GM21381 (cell line): ENCODE data around the gene RANBP17.
"Not testable (repeated sequence)": the region's sequence is repeated elsewhere in the genome, so short reads cannot be mapped to it uniquely, and the experiment has no call there.

Experiments used
- ATAC-seq: cut with Tn5 transposase; IDR thresholded peaks from one replicate; pipeline ENCODE4 v1.9.1; 2021; ENCODE audit warnings: mild to moderate bottlenecking, moderate library complexity; ENCODE audit not compliant: unreplicated experiment

Gene RANBP17

DNA sequence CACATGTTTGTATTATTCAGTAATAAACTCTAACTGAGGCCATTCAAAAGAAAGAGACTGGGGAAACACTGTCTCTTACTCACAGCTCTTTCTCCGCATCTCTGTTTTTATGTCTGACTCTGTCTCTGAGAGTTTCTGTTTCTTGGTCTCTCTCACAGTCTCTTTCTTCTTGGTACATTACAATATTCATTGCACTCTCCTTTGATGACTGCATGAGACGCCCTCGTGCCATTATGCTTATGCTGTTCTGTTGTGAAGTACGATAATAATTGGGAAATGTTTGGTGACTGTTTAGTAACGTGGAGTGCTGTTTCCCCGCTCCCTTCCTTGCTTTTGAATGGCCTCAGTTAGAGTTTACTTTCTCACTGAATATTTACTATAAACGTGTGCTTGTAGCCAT lies 421.9 kb downstream of the RANBP17 start:
- no peak for ATAC-seq

DNA sequence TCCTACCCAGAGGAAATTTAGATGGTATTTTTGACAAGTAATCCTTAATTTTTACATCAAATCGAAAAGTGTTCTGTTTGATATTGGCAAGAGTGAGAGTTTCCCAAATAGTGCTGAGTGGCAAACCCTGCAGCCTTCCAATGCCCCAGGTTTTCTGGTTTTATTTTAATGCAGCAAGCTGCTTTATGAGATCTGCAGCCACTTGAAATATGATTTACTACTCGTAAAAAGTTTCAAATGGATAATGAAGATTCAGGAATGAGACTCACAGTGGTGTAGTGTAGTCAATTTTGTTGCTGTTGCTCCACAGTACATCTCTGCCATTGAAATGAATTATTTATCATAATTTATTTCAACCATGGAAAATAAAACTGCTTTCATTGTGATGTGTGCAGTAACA lies 423.6 kb downstream of the RANBP17 start:
- ATAC-seq: no peak

DNA sequence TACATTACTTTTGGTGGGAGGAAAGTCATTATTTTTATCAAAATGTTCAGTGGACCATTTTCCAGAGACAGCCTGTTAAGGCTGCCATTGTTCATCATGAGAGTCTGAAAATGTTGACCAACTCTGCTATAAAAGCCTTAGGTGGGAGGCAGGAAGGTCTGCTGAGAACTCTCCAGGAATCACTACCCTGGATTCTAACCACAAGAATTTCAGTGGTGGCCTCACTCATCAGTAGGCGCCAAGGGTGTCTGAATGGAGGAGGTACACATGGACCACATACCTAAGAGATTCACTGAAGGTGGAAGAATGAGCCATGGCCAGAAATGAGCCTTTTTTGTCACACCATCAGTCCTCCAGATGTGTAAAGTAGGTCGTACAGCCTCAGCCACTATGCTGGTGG lies 426.2 kb downstream of the RANBP17 start:
- no peak for ATAC-seq

DNA sequence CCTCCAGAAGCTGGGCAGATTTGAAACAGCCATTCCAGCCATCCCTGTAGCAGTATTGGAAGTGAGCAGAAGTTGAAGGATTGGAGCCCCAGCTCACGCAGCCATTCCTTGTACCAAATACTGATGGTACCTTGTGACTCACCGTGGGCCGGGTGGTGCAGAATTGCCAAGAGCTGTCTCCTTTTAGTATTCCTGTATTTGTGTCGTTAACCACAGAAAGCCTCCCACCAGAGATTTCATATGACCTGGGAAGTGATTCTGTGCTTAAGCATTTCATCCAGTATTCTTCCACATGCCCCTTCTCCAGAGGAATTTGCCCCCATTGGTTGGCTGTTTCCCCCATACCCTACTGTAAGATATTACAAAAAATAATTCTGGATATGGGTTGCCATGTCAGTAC lies 429.6 kb downstream of the RANBP17 start:
- ATAC-seq: no peak

DNA sequence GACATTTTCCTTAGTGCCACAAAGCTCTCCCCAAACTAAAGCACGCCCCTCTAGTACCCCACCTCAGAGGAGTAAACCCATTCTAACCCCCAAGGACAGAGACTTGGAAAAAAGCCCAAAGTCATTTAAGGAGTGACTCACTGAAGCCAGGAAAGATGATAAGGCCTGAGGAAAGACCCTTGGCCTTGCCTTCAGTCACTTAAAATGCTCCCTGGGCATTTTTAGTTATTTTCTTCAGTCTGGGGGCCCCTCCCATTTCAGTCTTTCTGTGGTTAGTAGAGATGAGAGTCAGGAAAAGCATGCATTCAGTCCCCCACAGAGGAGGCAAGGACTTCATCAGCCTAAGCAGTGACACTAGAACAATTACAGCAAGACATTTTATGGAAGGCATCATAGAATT lies 433.5 kb downstream of the RANBP17 start:
- ATAC-seq: no peak

DNA sequence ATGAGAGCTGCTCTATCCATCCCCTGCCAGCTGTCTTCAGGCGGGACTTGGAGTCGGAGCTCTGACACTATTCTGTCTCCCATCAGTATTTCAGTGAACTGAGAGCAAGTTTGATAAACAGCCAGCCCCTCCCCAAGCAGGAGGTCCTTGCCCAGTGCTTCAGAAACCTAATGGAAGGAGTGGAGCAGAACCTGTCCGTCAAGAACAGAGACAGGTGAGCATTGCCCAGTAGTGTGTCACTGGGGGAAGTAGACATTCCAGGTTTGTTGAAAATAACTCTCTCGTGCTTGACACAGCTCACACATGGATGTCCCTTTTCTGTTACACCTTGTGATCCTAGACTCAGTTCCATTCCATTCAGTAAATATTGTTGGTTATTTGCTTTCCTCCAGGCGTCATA lies 434.0 kb downstream of the RANBP17 start:
- ATAC-seq: no peak

DNA sequence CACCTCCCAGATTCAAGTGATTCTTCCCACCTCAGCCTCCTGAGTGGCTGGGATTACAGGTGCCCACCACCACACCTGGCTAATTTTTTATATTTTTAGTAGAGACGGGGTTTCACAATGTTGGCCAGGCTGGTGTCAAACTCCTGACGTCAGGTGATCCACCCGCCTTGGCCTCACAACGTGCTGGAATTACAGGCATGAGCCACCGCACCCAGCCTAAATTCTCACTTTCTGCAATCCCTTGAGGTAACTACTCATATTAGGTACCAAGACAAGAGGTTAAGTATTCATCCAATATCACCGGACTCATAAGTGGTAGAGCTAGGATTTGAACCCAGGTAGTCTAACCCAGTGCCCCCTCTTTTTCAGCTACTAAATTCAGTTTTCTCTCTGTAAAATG lies 436.1 kb downstream of the RANBP17 start:
- ATAC-seq: not testable (repeated sequence)

DNA sequence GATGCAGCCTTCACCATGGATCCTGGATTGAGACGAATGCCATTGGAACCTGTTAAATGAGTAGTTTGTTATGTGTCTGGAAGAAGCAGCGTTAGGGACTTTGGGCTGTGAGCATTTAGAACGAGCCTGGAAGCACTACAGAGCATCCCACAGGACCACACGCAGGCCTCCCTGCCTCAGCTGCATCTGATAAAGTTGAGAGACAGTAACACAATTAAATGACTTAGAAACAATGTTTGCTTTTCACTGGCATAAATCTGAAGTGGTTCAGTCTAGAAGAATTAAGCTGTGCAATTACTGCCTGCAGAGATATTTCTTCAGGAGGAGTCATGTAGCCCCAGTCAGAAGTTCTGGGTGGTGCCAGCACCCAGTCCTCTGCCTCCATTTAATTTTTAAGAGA lies 437.4 kb downstream of the RANBP17 start:
- no peak for ATAC-seq

DNA sequence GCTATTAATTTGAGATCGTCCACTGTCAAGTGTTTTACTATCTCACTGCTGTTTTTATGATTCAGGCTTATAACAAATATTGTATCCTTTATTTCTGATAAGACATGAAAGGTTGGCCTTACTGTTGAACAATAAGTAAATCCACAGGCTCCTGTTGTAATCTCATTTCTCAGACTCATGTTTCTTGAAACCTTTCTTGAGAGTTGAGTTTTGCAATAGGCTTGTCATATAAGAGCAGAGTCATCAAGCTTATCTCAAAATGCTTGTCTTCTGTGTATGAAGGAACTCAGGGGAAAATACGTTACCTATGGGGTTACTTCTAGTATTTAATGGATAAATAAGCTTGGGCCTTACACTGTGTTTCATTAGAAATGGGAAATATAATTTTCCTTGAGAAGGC lies 438.0 kb downstream of the RANBP17 start:
- no peak for ATAC-seq

DNA sequence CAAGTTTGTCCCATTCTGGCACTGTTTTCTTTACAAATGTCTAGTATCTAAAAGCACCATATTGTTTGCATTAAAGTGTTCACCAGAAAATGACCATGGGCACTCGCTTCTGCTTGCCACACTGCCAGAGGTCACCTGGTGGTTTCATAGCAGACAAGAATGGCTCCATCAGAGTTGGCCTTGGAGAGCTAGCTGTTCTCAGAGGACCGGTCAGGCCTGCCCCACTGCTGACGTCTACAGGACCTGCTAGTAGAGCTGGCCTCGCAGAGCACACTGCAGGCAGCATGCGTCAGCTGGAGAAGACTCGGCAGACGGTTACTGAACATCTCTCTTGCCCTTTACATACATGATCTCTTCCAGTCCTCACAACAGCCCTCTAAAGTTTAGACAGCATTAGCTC lies 438.5 kb downstream of the RANBP17 start:
- ATAC-seq: no peak

DNA sequence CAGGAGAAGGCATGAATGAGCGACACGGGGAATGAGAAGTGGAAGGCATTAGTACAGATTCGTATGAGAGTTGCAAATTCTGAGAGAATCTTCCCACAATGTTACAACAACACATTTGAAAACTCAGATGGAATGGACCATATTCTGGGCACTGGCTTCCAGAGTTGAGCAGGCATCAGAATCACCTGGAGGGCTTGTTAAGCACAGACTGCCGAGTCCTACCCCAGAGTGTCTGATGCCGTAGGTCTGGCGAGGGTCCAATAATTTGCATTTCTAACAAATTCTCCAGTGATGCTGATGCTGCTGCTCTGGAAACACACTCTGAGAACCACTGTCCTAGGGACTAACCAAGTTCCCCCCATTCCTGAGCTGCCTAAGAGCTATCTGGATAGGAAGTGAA lies 444.3 kb downstream of the RANBP17 start:
- ATAC-seq: no peak

DNA sequence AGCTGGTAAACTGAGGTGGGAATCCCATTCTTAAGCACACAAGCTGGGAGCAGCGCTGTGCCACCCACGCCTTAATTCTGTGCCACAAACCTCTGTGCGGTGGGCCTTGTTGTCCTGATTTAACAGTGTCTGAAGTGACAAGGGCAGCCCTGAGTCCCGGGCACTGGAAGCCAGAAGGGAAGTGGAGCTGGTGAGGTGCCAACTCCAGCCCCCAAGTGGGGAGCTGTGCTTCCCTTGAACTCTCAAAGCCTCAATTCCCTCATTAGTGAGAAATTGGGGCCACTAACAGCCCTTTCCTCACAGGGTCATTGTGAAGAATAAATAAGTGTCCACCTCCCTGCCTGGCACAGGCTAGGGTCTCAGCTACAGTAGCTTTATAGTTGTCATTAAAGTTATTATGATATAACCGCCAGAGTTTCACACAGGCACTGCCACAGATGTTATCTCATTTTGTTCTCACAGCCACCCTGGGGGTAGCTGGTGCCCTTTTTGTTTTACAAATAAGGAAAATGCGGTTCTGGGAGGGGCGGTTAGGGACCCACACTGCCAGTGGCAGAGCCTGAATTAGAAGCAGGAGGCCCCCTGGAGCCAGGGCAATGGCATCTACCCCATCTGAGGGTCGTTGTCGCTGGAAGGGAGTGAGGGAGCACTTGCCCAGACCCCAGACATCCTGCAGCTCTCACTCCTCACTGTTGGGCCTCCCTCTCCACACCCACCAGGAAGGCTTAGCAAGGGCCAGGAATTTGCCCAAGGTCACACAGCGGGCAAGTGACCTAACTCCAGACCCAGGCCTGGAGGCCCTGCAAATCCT lies 445.2 kb downstream of the RANBP17 start:
- ATAC-seq: no peak

DNA sequence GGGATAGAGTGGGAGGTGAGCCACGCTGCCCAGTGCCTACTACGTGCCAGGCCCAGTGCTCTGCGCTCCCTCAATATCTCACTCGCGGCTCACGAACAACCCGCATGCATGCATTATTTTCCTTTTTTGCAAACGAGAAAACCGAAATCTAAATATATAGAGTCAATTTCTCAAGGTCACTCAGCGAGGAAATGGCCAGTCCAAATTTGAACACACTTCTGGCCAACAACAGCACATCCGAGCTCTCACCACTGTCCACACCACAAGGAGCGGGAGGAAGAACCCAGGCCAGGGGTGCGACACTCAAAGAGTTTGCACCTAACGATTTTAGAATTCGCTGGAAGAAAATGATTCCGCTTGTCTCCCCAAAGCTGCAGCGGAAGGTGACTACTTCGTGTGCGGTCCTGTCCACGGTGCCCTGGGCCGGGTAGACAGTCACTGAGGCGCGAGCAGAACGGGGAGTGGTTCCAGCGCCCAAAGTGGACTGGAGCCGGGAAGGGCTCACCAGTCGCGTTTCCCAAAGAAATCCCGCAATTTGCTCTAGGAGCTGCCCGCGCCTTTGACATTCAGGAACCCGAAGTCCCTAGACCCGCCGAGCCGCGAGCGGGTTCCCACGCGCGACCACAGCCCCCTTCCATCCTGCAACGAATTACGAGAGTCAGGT lies 446.1 kb downstream of the RANBP17 start:
- ATAC-seq: no peak

DNA sequence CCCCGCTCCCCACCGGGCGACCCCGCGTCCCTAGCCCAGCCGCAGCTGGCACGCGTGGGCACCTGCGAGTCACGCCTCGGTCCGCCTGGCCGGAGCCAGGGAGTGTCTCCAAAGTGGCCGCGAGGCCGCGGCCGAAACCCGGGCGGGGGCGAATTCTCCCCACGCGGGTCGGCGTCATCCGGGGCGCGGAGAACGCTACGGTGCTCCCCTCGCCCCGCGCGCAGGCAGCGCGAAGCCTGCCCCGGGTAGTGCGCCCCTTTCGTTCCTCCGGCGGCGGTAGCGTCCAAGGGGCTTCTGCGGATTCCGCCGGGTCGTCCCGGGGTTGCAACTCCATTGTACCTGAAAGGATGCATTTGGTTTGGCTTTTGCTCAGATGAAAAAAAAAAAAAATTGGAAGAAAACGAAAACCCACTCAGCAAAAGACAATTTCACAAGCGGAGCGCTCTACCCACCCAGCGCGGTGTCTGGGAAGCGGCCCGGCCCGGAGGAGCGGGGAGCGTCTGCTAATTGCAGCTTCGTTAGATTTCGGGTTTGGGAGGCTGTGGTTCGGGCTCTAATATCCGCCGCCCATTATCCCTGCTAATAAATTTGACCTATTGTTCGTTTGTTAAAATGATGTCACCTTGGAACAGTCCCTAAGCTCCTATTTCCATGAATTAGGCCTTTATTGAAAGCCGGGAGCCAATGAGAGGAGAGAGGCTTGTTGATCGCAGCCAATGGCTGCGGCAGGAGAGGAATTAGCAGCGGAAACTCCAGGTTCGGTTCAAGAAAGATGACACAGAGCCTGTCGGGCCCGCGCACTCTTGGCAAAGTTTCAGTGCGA lies 446.8 kb downstream of the RANBP17 start, which contains the start of gene TLX3:
TSS of gene TLX3 (plus strand) at position 796 of the 823 bp plus-strand sequence. CDS start 118 bp downstream, outside the sequence.
- no peak for ATAC-seq

DNA sequence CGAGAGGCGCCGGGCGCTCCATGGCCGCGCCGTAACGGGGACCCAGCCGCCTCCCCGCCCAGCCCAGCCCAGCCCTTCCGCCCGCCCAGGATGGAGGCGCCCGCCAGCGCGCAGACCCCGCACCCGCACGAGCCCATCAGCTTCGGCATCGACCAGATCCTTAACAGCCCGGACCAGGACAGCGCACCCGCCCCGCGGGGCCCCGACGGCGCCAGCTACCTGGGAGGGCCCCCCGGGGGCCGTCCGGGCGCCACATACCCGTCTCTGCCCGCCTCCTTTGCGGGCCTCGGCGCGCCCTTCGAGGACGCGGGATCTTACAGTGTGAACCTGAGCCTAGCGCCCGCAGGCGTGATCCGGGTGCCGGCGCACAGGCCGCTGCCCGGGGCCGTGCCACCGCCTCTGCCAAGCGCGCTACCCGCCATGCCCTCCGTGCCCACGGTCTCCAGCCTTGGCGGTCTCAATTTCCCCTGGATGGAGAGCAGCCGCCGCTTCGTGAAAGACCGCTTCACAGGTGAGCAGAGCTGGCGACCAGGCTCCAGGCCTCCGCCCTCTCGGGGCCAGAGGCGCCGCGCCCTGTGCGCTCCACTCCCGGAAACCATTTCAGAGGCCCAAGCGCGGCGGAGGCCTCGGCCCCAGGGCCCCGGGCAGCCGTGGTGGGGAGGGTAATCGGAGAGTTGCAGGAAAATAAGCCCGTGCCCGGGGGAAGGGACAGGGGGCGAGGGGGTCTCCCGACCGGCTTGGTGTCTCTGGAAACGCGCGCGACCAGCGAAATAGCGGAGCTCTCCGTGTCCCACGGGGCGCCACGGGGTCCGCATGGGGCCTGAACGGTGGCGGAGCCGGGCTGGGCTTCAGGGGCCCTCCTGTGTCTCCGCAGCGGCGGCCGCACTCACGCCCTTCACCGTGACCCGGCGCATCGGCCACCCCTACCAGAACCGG lies 447.7 kb downstream of the RANBP17 start:
- ATAC-seq: no peak

DNA sequence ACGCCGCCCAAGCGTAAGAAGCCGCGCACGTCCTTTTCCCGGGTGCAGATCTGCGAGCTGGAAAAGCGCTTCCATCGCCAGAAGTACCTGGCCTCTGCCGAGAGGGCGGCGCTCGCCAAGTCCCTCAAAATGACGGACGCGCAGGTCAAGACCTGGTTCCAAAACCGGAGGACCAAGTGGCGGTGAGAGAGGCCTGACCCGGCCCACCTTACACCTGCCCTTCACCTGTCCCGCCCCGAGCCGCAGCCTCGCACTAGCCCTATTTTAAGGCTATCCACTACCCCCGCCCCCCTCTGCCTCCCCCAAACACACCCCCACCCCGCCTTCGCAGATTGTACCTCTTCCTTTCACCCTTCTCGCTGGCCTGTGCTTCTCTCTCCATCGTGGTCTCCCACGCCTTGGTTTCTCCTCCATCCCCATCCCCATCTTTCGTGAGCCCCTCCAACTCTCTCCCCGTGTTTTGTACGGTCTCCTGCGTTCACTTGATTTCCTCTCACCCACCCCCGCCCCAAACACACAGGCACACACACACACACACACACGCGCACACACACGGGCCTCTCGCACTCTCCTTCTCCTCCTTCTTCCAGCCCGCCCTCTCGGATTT lies 448.5 kb downstream of the RANBP17 start:
- no peak for ATAC-seq

DNA sequence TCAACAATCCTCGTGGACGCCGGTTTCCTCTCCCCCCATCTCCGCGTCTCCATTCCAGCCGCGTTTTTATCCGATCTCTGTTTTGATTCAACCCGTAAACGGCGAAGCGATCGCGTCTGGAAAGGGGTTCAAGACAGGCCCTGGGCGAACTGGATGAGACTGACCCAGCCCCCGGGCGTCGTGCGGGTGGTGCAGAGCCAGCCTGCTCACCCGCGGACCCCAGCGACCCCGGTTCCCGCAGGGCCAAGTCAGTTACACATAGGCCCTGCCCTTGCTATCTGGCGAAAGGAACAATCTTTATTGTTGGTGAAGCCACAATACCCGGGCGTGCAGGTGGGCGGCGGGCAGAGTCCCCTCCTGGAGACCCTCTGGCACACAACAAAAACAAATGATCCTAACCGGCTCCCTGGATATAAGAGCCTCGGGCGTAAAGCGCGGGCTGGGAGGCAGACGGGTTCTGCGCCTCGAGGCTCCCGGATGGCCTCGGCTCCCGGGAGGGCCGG lies 449.1 kb downstream of the RANBP17 start:
- no peak for ATAC-seq

DNA sequence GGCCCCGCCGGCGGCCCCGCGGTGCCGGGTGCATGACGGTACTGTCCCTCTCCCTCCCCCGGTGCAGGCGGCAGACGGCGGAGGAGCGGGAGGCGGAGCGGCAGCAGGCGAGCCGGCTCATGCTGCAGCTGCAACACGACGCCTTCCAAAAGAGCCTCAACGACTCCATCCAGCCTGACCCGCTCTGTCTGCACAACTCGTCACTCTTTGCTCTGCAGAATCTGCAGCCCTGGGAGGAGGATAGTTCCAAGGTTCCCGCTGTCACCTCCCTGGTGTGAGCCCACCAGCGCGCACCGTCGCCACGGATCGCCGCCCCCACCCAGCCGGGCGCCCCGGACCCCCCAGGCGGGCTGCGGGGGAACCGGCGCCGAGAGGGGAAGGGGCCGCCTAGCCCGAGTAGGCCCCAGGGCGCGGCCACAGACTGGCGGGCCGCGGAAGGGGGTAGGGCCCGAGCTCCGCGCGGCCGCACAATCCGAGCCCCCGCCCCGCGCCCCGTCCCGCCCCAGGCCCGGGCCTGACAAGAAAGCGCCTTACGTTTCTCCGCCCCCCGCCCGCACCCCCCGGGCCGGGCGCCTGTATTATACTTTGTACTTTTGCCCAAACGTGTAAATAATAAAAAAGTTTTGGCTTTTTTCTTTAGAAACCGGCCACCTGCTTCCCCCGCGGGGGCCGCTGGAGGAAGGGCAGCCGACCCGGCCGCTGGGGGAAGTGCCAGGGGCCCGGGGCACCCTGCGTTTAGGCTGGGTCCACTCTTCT lies 449.7 kb downstream of the RANBP17 start:
- no peak for ATAC-seq
